Prostate gland (tissue), 2 donors: Measurements from ENCODE around the gene CCT7. TPM values are rescaled to one million over a fixed set of nuclear protein-coding genes. Genes with fewer than 3 reads are reported as not detected.

Experiments
- DNase-seq: peaks from one replicate; pipeline ENCODE4 v3.0.0-alpha.2; 2019; ENCODE audit warnings: low spot score
- H3K27ac ChIP-seq, 2 donors: fragments of 200-600 bp; sonication (generic); 2 replicates each; pipeline ENCODE4 v1.5.1; 2017 to 2019
- H3K27me3 ChIP-seq: fragments of 200-600 bp; sonication (generic); replicated peaks from 2 replicates; pipeline ENCODE4 v1.5.1; 2019; ENCODE audit not compliant: insufficient read depth
- H3K36me3 ChIP-seq, 2 donors: fragments of 200-600 bp; sonication (generic); 1 replicate in 1 of 2; 2 replicates in 1 of 2; pipeline versions ENCODE4 v1.5.1 to v1.8.1; 2017 to 2019
- H3K4me1 ChIP-seq: fragments of 200-600 bp; sonication (generic); replicated peaks from 2 replicates; pipeline ENCODE4 v1.5.1; 2019
- H3K4me3 ChIP-seq, 2 donors: fragments of 200-600 bp; sonication (generic); 2 replicates each; pipeline ENCODE4 v1.5.1; 2017 to 2019
- H3K9me3 ChIP-seq: fragments of 200-600 bp; sonication (generic); 2 replicates; pipeline ENCODE4 v1.5.1; 2017
- POLR2A ChIP-seq: fragments of 450-650 bp; IDR thresholded peaks from one replicate; pipeline ENCODE4 v1.6.1; 2016; ENCODE audit warnings: antibody characterized with exemption, mild to moderate bottlenecking
- POLR2AphosphoS5 ChIP-seq: sonication (generic); formaldehyde crosslinking; IDR thresholded peaks from one replicate; pipeline ENCODE4 v1.6.1; 2017; ENCODE audit warnings: antibody characterized with exemption
- WGBS: methylation state at CpG from one replicate; pipeline ENCODE4 v1.1.5; 2018; 5-methylcytosine and 5-hydroxymethylcytosine counted together
- intact Hi-C: fragments of 100-400 bp; cut with DNase I; formaldehyde crosslinking; loops from one replicate; pipeline ENCODE4 v1.14.2; 2022
- total RNA-seq, 2 donors: library from RNA; depleted of rRNA; stranded (reverse); fragments of >200 nt; gene quantifications; one replicate each; pipeline ENCODE4 v1.1.0, GENCODE V29; 2016
- TF ChIP-seq, protein P1 (sequence below), 4 experiments: fragments of 200-600 bp in 2 of 4; fragments of 450-650 bp in 2 of 4; sonication (generic) in 2 of 4; IDR thresholded peaks; 1 replicate in 3 of 4; 2 replicates in 1 of 4; pipeline ENCODE4 v1.5.1; 2016 to 2019; ENCODE audit warnings: antibody characterized with exemption in 4 of 4, mild to moderate bottlenecking in 2 of 4, moderate library complexity in 2 of 4

The CCT7 gene
- total RNA-seq, 2 donors from 2014 or later, result 206 to 242 TPM

DNA sequence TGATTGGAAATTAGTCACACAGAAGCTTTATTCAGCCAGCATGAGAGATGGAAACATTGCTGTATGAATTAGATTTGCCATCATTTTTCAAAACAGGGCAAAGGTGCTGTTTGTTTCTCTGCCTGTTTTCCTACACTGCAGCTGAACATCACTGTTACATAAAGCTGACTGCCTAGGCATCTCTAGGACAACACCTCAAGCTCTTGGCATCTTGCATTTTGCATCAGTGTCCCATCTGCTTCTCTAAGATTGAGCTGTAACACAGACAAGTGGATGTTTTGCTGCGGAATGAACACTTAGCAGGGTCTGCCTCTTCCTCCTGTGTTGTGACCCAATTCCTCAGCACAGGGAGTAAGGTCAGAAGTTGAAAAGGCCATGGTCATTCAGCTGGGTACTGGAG is 4.9 kb downstream of the CCT7 start:
- Histone ChIP-seq H3K27ac (no peak overlapping the region), H3K36me3 (no peaks in the 10 kb centered on the region), H3K9me3 (no peaks in the 10 kb centered on the region), H3K4me1 (peaks cover 6% of the 10 kb centered on the region), H3K27me3 (no peaks in the 10 kb centered on the region), H3K4me3 (no peak overlapping the region)
- intact Hi-C loops, result no loop called here
- TF ChIP-seq, protein P1, sequence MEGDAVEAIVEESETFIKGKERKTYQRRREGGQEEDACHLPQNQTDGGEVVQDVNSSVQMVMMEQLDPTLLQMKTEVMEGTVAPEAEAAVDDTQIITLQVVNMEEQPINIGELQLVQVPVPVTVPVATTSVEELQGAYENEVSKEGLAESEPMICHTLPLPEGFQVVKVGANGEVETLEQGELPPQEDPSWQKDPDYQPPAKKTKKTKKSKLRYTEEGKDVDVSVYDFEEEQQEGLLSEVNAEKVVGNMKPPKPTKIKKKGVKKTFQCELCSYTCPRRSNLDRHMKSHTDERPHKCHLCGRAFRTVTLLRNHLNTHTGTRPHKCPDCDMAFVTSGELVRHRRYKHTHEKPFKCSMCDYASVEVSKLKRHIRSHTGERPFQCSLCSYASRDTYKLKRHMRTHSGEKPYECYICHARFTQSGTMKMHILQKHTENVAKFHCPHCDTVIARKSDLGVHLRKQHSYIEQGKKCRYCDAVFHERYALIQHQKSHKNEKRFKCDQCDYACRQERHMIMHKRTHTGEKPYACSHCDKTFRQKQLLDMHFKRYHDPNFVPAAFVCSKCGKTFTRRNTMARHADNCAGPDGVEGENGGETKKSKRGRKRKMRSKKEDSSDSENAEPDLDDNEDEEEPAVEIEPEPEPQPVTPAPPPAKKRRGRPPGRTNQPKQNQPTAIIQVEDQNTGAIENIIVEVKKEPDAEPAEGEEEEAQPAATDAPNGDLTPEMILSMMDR (IDR thresholded peaks at IDR 0.05), result no peak
- no peak for TF ChIP-seq POLR2A
- whole genome bisulfite sequencing, result 82% methylated on average over 1 of the region's 1 CpG
- DNase-seq, result no peak

DNA sequence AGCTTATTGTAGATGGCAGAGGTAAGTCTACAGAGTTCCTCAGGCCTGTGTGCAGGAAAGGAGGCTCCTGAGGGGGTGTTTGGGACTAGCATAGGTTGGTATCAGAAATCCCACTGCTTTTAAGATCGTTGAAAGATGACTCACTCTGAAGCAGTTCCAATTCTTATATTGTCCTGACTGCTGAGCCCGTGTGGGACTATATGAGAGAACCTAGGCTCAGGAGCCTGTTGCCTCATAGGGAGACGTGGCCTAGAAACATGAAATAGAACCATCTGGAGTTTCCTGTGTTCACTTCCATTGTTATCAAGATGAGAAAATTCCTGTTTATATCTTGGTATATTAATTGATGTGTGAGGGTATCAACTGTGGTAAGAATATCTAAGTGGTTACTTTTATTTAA is 5.7 kb downstream of the CCT7 start:
- intact Hi-C loops, result no loop called here
- Histone ChIP-seq H3K27ac (no peak overlapping the region), H3K9me3 (no peaks in the 10 kb centered on the region), H3K27me3 (no peaks in the 10 kb centered on the region), H3K36me3 (peaks cover 0 to 7% of the 10 kb centered on the region in 2 donors), H3K4me1 (peaks cover 6% of the 10 kb centered on the region), H3K4me3 (no peak overlapping the region)
- 48% methylated on average over 3 of the region's 3 CpGs for WGBS
- no peak for DNase-seq
- no peak for TF ChIP-seq POLR2A
- TF ChIP-seq POLR2AphosphoS5, result no peak
- TF ChIP-seq, protein P1 (IDR thresholded peaks at IDR 0.05), result no peak

DNA sequence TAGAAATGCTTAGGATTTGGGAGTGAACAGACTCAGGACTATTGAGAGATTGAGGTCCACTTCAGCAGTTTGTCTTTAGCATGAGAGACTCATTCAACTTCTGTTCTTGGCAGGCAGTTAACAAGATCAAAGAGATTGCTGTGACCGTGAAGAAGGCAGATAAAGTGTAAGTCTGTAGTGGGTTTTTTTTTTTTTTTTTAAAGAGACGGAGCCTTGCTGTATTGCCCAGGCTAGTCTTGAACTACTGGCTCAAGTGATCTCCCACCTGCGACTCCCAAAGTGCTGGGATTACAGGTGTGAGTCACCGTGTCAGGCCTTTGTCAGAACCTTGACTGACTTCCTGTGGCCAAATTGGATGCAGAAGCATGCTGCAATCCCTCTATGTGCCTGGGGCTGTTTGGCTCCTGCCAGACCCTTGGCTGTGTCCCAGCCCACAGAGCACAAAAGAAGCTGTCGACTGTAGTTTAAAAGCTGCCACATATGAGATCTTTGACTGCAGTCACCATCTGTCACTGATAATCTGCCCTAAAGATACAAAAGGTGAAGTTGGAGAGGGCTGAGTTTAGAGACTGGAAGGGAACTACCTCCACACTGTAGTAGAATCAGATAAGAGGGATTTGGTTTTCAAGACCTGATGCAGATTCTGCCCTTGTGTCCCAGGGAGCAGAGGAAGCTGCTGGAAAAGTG is 9.9 kb downstream of the CCT7 start:
- no peaks in the 10 kb centered on the region for H3K27me3 ChIP-seq
- peaks cover 7 to 28% of the 10 kb centered on the region in 2 donors for H3K36me3 ChIP-seq
- no peaks in the 10 kb centered on the region for H3K4me1 ChIP-seq
- H3K9me3 ChIP-seq, result no peaks in the 10 kb centered on the region
- DNase-seq, result peak; percentile 52
- WGBS, result 29% methylated on average over 5 of the region's 5 CpGs
- no peak overlapping the region for H3K4me3 ChIP-seq
- intact Hi-C loops, result no loop called here
- no peak overlapping the region for H3K27ac ChIP-seq
- TF ChIP-seq, protein P1 (IDR thresholded peaks at IDR 0.05), result no peak
- TF ChIP-seq POLR2A (no peak), POLR2AphosphoS5 (peak; percentile 46)

DNA sequence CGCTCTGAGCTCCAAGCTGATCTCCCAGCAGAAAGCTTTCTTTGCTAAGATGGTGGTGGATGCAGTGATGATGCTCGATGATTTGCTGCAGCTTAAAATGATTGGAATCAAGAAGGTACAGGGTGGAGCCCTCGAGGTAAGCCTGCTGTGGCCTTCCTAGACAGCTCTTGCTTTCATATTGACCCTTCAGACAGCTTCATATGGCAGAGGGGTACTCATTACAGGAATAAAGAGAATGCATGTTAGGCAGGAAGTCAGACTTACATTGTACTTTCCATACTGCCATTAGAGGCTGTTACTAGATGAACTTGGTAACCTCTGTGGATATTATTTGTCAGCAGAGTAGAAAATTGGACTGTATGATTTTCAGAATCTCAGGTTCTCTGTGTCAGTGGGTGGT is 10.5 kb downstream of the CCT7 start:
- H3K4me1 ChIP-seq, result no peaks in the 10 kb centered on the region
- no peak overlapping the region for H3K4me3 ChIP-seq
- no peaks in the 10 kb centered on the region for H3K27me3 ChIP-seq
- H3K9me3 ChIP-seq, result no peaks in the 10 kb centered on the region
- intact Hi-C loops, result no loop called here
- H3K27ac ChIP-seq, result no peak overlapping the region
- DNase-seq, result no peak
- no peak for TF ChIP-seq POLR2AphosphoS5
- TF ChIP-seq, protein P1 (IDR thresholded peaks at IDR 0.05), result no peak
- TF ChIP-seq POLR2A, result no peak
- peaks cover 10 to 30% of the 10 kb centered on the region in 2 donors for H3K36me3 ChIP-seq
- WGBS, result 78% methylated on average over 3 of the region's 3 CpGs

DNA sequence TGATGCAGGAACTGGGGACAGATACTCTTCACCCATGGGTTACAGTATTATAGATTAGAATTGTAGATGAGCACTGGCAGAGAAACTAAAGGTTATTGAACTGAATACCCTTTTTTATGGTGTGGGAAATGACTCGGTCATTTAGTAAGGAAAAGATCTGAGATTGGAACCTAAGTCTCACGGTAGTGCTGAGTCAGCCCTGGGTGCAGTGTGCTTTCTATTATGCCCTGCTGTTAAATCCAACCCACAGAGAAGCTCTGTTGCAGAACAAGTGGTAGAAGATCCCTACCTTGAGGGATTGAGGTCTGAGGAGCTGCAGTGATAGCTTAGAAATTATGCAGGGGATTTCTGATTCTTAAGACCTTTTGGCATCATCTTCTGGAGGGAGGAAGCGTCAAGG is 12.7 kb downstream of the CCT7 start:
- Histone ChIP-seq H3K4me3 (no peak overlapping the region), H3K27ac (no peak overlapping the region), H3K36me3 (peaks cover 17 to 37% of the 10 kb centered on the region in 2 donors), H3K27me3 (no peaks in the 10 kb centered on the region), H3K4me1 (no peaks in the 10 kb centered on the region), H3K9me3 (no peaks in the 10 kb centered on the region)
- no peak for DNase-seq
- intact Hi-C loops, result no loop called here
- WGBS, result 84% methylated on average over 3 of the region's 3 CpGs
- TF ChIP-seq POLR2AphosphoS5 (no peak), POLR2A (no peak)
- TF ChIP-seq, protein P1 (IDR thresholded peaks at IDR 0.05), result no peak
